HG03025 (cell line): Measurements from ENCODE around the gene ZNF891.

ENCODE experiments used
- ATAC-seq: cut with Tn5 transposase; IDR thresholded peaks from one replicate; pipeline ENCODE4 v1.9.1; 2021; ENCODE audit warnings: mild to moderate bottlenecking, moderate library complexity; ENCODE audit not compliant: unreplicated experiment, low FRiP score

ZNF891 gene

GRCh38 chr12:133130038-133130807, at the start of gene ZNF891, which contains the start of gene ZNF10:
Gene ZNF891, minus strand, starts transcription at chr12:133130274. Its CDS starts 8,356 bp downstream, at chr12:133121918.
Gene ZNF10, plus strand, starts transcription at chr12:133130627. Its CDS starts 13,866 bp downstream, at chr12:133144493.
- ATAC-seq = peak; percentile 90

DNA sequence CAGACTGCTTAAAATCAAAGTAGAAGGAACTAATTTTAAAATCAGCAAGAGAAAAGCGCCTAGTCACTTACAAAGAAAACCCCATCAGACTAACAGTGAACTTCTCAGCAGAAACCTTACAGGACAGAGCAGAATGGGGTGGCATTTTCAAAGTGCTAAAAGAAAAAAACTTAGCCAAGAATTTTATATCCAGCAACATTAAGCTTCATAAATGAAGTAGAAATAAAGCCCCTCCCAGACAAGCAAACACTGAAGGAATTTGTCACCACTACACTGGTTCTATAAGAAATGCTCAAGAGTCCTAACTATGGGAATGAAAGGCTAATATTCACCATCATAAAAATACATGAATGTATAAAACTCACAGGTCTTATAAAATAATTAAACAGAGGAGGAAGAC, 44.8 kb upstream of the ZNF891 start:
- no peak for ATAC-seq

DNA sequence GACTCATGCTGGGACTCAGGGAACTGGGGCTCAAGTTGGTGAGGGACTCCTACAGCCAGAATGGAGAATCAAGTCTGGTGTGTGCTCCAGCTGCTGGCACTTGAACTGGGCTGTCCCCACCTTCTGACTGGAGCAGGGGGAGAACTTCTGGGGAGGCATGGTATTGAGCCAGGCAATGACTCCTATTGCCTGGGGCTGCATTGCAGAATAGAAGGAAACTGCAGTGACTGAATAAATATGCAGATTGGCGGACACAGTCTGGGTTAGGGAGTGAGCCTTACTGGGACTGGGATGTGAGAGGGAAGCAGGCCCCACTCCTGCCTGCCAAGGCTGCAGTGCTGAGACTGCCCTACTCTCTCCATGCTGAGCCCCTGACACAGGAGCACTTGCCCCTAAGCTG, 42.4 kb upstream of the ZNF891 start:
- ATAC-seq = no peak

DNA sequence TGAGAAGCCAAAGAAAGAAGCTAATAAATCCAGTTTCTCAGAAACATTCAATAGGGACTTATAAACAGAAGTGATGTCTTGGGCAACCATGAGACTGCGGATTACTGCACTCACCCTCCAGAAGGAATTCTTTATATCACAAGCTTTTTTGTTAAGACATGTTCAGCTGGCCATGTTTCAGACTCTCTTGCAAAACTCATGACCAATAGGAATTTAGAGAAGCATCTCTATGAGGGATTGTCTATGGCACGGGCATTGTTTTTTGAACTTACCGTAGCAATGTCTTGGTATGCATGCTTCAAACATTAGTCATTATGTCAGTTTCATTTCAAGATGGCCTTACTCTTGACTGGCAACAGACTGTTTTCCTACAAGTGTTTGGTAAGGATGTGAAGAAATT, 35.7 kb upstream of the ZNF891 start:
- no peak for ATAC-seq

GRCh38 chr12:133156125-133156690, 26.1 kb upstream of the ZNF891 start:
- no peak for ATAC-seq

DNA sequence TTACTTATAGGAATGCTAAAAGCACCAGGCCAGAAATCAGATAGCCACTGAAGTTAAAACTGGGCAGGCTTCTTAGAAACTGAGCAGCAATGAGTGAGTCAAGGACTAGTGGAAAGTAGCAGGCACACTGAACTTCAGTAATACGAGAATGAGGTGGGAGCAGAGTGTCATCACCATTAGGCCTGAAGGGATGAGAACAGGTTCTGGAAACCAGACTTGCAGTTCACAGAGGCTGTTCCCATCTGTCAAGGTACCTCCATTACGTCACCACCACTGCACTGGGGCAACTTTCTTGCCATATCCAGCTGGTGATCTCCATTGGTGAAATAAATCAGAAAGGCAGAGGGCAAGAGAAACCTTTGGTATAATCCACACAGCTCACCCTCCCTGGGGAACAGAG, 15.9 kb upstream of the ZNF891 start:
- ATAC-seq = no peak

- ATAC-seq = no peak
Measured at GRCh38 chr12:133135747-133136146, 5.7 kb upstream of the ZNF891 start.

- peak; percentile 5 for ATAC-seq
Measured at GRCh38 chr12:133130808-133131128, 694 bp upstream of the ZNF891 start.

GRCh38 chr12:133129368-133130037, 571 bp downstream of the ZNF891 start:
- no peak for ATAC-seq

DNA sequence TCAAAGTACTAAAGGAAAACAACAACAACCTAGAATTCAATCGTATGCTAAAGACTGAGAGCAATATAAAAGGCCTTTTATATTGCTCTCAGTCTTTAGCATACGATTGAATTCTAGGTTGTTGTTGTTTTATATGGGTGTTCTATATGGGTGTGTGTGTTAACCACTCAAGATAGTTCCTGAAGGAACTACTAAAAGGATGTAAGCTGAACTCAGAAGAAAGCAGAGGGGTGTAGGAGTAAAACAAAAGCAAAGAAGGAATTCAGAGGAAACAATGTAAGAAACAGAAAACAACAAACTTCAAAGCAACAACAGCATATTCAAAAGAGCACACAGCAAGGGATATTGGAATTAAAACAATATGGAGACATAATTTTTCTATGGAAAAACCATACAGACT, 5.4 kb downstream of the ZNF891 start:
- no peak for ATAC-seq

DNA sequence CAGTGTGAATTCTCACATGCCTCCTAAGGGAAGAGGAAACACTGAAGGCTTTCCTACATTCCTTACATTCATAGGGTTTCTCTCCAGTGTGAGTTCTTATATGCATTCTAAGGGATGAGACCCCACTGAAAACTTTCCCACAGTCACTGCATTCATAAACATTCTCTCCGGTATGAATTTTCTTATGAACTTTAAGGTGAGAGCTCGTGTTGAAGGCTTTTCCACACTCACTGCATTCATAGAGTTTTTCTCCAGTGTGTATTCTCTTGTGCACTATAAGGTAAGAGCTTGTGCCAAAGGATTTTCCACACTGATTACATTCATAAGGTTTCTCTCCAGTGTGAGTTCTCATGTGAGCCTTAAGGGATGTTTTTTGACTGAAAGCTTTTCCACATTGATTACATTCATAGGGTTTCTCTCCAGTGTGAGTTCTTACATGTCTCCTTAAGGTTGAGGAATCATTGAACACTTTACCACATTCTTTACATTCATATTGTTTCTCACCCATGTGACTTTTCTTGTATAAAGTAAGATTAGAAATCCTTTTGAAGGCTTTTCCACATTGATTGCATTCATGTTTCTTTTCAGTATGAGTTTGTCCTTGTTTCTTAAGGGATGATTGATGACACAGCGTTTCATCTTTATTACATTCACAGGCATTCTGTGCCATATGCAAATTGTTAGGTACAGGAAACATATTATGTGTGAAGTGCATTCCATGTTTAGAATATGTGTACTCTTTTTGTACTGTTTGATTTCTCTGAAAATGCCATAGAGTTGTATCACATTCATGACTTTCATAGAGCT, 9.5 kb downstream of the ZNF891 start:
- ATAC-seq = no peak

DNA sequence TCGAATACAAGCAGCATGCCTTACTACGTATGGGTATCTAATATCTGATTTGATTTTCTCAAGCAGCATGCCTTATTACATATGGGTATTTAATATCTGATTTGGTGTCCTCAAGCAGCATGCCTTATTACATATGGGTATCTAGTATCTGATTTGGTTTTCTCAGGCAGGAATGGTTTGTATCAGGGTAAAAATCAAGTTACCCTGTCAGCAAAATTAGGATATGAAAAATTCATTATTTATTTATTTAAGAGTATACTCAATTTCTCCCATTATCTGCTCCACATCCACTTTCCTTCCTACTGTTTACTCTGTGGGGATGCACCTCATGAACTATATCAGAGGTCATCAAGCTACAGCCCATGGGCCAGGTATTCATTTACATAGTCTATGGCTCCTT, 21.9 kb downstream of the ZNF891 start:
- no peak for ATAC-seq

- no peak for ATAC-seq
Measured at GRCh38 chr12:133107121-133107520, 23.0 kb downstream of the ZNF891 start.

DNA sequence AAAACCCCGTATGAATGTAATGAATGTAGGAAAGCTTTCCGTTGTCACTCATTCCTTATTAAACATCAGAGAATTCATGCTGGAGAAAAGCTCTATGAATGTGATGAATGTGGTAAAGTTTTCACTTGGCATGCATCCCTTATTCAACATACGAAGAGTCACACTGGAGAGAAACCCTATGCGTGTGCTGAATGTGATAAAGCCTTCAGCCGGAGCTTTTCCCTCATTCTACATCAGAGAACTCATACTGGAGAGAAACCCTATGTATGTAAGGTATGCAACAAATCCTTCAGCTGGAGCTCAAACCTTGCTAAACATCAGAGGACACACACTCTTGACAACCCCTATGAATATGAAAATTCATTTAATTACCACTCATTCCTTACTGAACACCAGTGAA, 23.8 kb downstream of the ZNF891 start:
- no peak for ATAC-seq

- no peak for ATAC-seq
Measured at GRCh38 chr12:133105620-133106019, 24.5 kb downstream of the ZNF891 start.

- ATAC-seq = no peak
Measured at GRCh38 chr12:133083345-133083744, 46.7 kb downstream of the ZNF891 start.

DNA sequence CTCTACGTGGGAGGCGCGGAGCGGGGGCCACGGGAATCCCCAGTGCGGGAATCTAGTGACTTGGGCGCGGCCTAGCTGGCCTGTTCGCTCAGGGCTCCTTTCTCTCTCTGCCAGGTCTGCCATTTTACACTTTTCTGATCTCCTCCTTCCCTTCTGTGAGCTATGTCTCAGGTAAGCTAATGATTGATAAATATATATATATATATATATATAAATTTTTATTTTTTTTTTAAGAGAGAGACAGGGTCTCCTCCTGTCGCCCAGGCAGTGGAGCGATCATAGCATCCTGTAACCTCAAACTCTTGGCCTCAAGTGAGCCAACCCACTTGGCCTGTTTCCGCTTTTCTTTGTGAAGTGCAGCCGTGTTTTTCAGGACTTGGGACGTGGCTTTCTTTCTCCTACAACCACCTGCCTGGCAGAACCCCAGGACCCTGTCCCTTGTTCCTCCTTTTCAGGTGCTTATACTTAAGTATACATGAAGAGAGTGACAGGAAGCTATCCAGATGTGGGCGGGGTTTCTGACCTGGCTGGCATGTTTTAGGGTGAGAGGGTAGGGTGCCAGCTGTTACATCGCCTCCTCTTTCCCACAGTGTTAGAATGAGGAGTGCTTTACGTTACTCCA, 48.8 kb downstream of the ZNF891 start:
- ATAC-seq = no peak

- peak; percentile 74 for ATAC-seq
Measured at GRCh38 chr12:133080368-133081158, 49.5 kb downstream of the ZNF891 start, which contains the start of gene ZNF140. Gene ZNF140, plus strand, starts transcription at chr12:133080923. Its CDS starts 398 bp downstream, at chr12:133081321.

DNA sequence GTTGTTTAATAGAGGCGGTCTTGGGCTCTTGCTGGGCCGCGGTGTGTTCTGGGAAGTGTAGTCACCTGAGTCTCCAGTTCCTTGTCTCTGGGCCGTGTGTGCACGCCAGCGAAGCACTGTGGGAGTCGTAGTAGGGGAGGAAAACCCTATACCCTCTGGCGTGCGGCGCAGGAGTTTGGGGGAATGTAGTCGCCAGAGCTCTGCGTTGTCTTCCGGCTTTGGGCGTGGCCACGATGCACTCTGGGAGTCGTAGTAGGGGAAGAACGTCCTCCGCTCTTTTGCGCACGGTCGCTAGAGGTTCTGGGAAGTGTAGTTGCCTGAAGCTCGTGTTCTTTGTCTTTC, 50.1 kb downstream of the ZNF891 start:
- peak; percentile 89 for ATAC-seq

DNA sequence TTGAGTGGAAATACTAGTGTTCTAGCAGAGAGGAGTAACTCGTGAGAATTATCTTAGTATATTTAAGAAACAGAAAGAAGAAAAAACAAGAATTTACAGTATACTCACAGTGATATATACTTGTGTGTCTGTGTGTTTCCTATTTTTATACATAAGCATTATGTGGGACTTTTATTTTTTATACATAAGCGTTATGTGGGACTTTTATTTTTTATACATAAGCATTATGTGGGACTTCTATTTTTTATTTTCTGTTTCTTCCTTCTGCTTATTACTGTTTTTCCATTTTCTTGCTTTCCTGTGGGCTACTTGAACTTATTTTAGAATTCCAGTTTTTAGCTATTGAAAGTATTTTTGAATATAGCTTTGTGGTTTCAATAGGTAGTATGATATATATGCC, 56.2 kb downstream of the ZNF891 start:
- no peak for ATAC-seq
